Liver (tissue), 9 donors: ENCODE results near the gene EIF2A. TPM values are rescaled to one million over a fixed set of nuclear protein-coding genes. Genes with fewer than 3 reads are reported as not detected.

Source experiments
- DNase-seq: peaks from one replicate; pipeline ENCODE4 v3.0.0-alpha.2; 2017; ENCODE audit warnings: low spot score
- H3K27ac ChIP-seq, 2 donors: one replicate each; pipeline ENCODE4 v1.7.0; 2013; ENCODE audit warnings: inconsistent platforms in 2 of 2, low read length in 2 of 2, control low read depth in 1 of 2, low read depth in 1 of 2, mild to moderate bottlenecking in 1 of 2
- H3K27me3 ChIP-seq, 4 donors: one replicate each; pipeline versions ENCODE4 v1.6.1 to v1.7.0; 2013; ENCODE audit warnings: low read length in 3 of 4, inconsistent platforms in 1 of 4, mild to moderate bottlenecking in 1 of 4, moderate library complexity in 1 of 4; ENCODE audit not compliant: control insufficient read depth in 4 of 4, insufficient read depth in 4 of 4
- H3K36me3 ChIP-seq, 4 donors: one replicate each; pipeline versions ENCODE4 v1.6.1 to v1.7.0; 2013; ENCODE audit warnings: low read length in 3 of 4, mild to moderate bottlenecking in 3 of 4, low read depth in 1 of 4, moderate library complexity in 1 of 4; ENCODE audit not compliant: control insufficient read depth in 4 of 4, insufficient read depth in 3 of 4
- H3K4me1 ChIP-seq, 4 donors: one replicate each; pipeline versions ENCODE4 v1.6.1 to v1.7.0; 2013; ENCODE audit warnings: low read length in 3 of 4, mild to moderate bottlenecking in 3 of 4, moderate library complexity in 1 of 4; ENCODE audit not compliant: control insufficient read depth in 4 of 4, insufficient read depth in 4 of 4
- H3K4me3 ChIP-seq, 3 donors: one replicate each; pipeline versions ENCODE4 v1.6.1 to v1.7.0; 2013; ENCODE audit warnings: low read length in 3 of 3, control low read depth in 1 of 3, low read depth in 1 of 3, mild to moderate bottlenecking in 1 of 3
- H3K9ac ChIP-seq, 2 donors: one replicate each; pipeline ENCODE4 v1.7.0; 2013; ENCODE audit warnings: low read length in 2 of 2, mild to moderate bottlenecking in 2 of 2, moderate library complexity in 2 of 2, control low read depth in 1 of 2, low read depth in 1 of 2
- H3K9me3 ChIP-seq, 4 donors: one replicate each; pipeline versions ENCODE4 v1.6.1 to v1.7.0; 2013; ENCODE audit warnings: low read length in 3 of 4; ENCODE audit not compliant: control insufficient read depth in 4 of 4
- EGR1 ChIP-seq, 2 donors: IDR thresholded peaks; 2 replicates each; pipeline ENCODE4 v1.6.1; 2016 to 2018; ENCODE audit warnings: antibody characterized with exemption in 2 of 2, low read depth in 2 of 2
- FOXA1 ChIP-seq: IDR thresholded peaks from 2 replicates; pipeline ENCODE4 v1.6.1; 2016; ENCODE audit warnings: antibody characterized with exemption
- GABPA ChIP-seq, 2 donors: IDR thresholded peaks in 1 of 2; conservative IDR thresholded peaks in 1 of 2; 2 replicates each; pipeline ENCODE4 v1.6.1; 2016; ENCODE audit warnings: antibody characterized with exemption in 2 of 2, mild to moderate bottlenecking in 1 of 2, moderate library complexity in 1 of 2
- HNF4A ChIP-seq, 2 donors: conservative IDR thresholded peaks; 2 replicates each; pipeline ENCODE4 v1.6.1; 2016; ENCODE audit warnings: antibody characterized with exemption in 2 of 2, mild to moderate bottlenecking in 2 of 2
- JUND ChIP-seq, 2 donors: IDR thresholded peaks; 2 replicates each; pipeline ENCODE4 v1.6.1; 2016; ENCODE audit warnings: antibody characterized with exemption in 2 of 2
- MAX ChIP-seq: IDR thresholded peaks from 2 replicates; pipeline ENCODE4 v1.6.1; 2016; ENCODE audit warnings: antibody characterized with exemption
- NR2F2 ChIP-seq: IDR thresholded peaks from 2 replicates; pipeline ENCODE4 v1.6.1; 2016; ENCODE audit warnings: antibody characterized with exemption
- RAD21 ChIP-seq, 2 donors: IDR thresholded peaks; 2 replicates each; pipeline ENCODE4 v1.6.1; 2016; ENCODE audit warnings: antibody characterized with exemption in 2 of 2, mild to moderate bottlenecking in 2 of 2
- REST ChIP-seq: IDR thresholded peaks from 2 replicates; pipeline ENCODE4 v1.6.1; 2016; ENCODE audit warnings: antibody characterized with exemption, mild to moderate bottlenecking
- RXRA ChIP-seq, 2 donors: IDR thresholded peaks; 2 replicates each; pipeline ENCODE4 v1.6.1; 2017 to 2018; ENCODE audit warnings: antibody characterized with exemption in 2 of 2, mild to moderate bottlenecking in 1 of 2
- SP1 ChIP-seq: IDR thresholded peaks from 2 replicates; pipeline ENCODE4 v1.6.1; 2018; ENCODE audit warnings: antibody characterized with exemption, mild to moderate bottlenecking
- TAF1 ChIP-seq: conservative IDR thresholded peaks from 2 replicates; pipeline ENCODE4 v1.6.1; 2016; ENCODE audit warnings: antibody characterized with exemption, mild to moderate bottlenecking
- YY1 ChIP-seq: IDR thresholded peaks from 2 replicates; pipeline ENCODE4 v1.6.1; 2016; ENCODE audit warnings: antibody characterized with exemption, mild to moderate bottlenecking
- WGBS: extraction: QIAGEN DNeasy Blood & Tissue Kit; methylation state at CpG from one replicate; pipeline ENCODE4 v1.1.7; 2013; 5-methylcytosine and 5-hydroxymethylcytosine counted together
- polyA plus RNA-seq, 2 donors: library from polyadenylated mRNA; stranded (reverse) in 1 of 2; unstranded in 1 of 2; fragments of 200-250 nt in 1 of 2; fragments of >200 nt in 1 of 2; fragmentation: Nextera tagmentation in 1 of 2; extraction: Ambion mirVana in 1 of 2; gene quantifications; one replicate each; pipeline versions ENCODE4 v1.2.1 to v1.2.3, GENCODE V29; 2013 to 2015
- total RNA-seq, 2 donors: library from RNA; depleted of rRNA; stranded (reverse); fragments of >200 nt; gene quantifications; one replicate each; pipeline ENCODE4 v1.2.3, GENCODE V29; 2014
- TF ChIP-seq, protein P1 (sequence below): IDR thresholded peaks from 2 replicates; pipeline ENCODE4 v1.6.1; 2016; ENCODE audit warnings: antibody characterized with exemption
- TF ChIP-seq, protein P2 (sequence below): fragments of 150-350 bp; IDR thresholded peaks from 2 replicates; pipeline ENCODE4 v1.5.1; 2017; ENCODE audit warnings: improper control_type of control experiment, low read depth, low read length; ENCODE audit not compliant: missing input control
- donor health status: healthy.
- donor health status: healthy.
- donor health status: healthy.
- donor health status: healthy.
- donor health status: healthy.

The EIF2A gene
- total and polyA plus RNA-seq, 4 donors: 23.6 to 104 (median 47.2) TPM

- DNase-seq: no peak
- no peaks in the 10 kb centered on the region for H3K4me1 ChIP-seq
- H3K36me3 ChIP-seq: peaks cover 7 to 42% (median 22%) of the 10 kb centered on the region in 4 donors
- TF ChIP-seq RXRA (IDR thresholded peaks at IDR 0.05): no peak
- TF ChIP-seq RAD21 (IDR thresholded peaks at IDR 0.05): no peak
- peak in 1 of 2 donors; percentile 16 for TF ChIP-seq HNF4A (conservative IDR thresholded peaks at IDR 0.05)
- H3K27ac ChIP-seq: no peak overlapping the region
- no peaks in the 10 kb centered on the region for H3K27me3 ChIP-seq
- no peak overlapping the region for H3K9ac ChIP-seq
- WGBS: 64% methylated on average over 2 of the region's 2 CpGs
- no peaks in the 10 kb centered on the region for H3K9me3 ChIP-seq
- H3K4me3 ChIP-seq: no peak overlapping the region
These were observed 36.0 kb downstream of the EIF2A start for GRCh38 chr3:150582620-150583019.

DNA sequence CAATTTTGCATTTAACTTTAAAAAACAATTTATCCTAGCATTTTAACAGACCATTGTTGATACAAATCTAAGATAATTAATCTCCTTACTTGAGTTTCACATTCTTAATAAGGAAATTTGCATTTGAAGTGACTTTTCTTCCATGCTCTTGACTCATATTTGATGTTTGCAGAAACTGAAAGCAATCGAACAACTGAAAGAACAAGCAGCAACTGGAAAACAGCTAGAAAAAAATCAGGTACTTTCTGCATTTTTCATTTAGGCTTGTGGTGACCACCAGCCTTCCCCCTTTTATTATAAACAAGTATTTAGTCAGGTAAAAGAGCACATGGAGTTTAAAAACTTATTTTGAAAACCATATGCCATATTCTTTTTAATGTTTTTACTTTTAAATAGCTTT is 36.4 kb downstream of the EIF2A start:
- 74% methylated on average over 1 of the region's 1 CpG for WGBS
- peaks cover 7 to 44% (median 21%) of the 10 kb centered on the region in 4 donors for H3K36me3 ChIP-seq
- TF ChIP-seq, protein P1, sequence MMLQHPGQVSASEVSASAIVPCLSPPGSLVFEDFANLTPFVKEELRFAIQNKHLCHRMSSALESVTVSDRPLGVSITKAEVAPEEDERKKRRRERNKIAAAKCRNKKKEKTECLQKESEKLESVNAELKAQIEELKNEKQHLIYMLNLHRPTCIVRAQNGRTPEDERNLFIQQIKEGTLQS: no peak
- TF ChIP-seq SP1: no peak
- no peak for TF ChIP-seq MAX
- TF ChIP-seq EGR1 (IDR thresholded peaks at IDR 0.05; ENCODE audit: low read depth in 2 of 2): no peak
- no peak for TF ChIP-seq RXRA (IDR thresholded peaks at IDR 0.05)

DNA sequence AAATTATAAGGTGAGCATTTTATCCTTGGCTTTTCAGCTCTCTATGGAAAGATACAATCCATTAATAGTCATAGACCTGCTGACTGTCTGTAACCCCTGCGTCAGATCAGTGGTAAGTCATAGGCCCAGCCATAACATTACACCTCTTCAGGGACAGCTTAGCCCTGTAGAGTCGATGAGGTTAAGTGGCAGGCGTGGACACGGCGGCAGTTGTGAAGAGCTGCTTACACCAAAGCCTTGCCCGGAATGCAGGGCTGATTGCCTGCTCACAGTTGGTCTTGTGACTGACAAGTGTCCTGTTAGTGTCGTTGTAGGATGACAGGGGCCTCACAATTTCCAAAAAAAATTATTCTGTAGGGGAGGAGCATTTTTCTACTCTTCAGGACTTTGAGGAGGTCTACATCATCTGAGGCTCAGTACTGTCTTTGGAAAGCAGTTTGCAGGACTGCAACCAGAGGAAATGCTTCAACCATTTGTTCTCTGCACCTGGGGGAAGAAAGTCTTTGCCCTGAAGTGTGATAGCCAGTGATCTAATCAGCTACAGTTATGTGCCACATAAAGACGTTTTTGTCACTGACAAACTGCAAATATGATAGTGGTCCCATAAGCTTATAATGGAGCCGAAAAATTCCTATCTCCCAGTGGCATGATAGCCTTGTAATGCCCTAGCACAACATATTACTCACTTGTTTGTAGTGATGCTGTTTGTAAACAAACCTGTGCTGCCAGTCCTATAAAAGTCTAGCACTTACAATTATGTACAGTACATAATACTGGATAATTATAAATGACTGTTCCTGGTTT is 41.6 kb downstream of the EIF2A start:
- H3K9ac ChIP-seq: no peak overlapping the region
- 79% methylated on average over 9 of the region's 9 CpGs for WGBS
- DNase-seq: no peak
- peaks cover 2 to 22% (median 13%) of the 10 kb centered on the region in 4 donors for H3K36me3 ChIP-seq
- no peak overlapping the region for H3K4me3 ChIP-seq
- no peak overlapping the region for H3K27ac ChIP-seq
- TF ChIP-seq YY1 (no peak), JUND (IDR thresholded peaks at IDR 0.05) (no peak), GABPA (IDR thresholded peaks at IDR 0.05 in 1 of 2, conservative IDR thresholded peaks at IDR 0.05 in 1 of 2) (no peak), FOXA1 (no peak), RAD21 (IDR thresholded peaks at IDR 0.05) (no peak)
- no peaks in the 10 kb centered on the region for H3K9me3 ChIP-seq
- no peaks in the 10 kb centered on the region for H3K4me1 ChIP-seq
- H3K27me3 ChIP-seq: no peaks in the 10 kb centered on the region

More for the DNA sequence above, 36.4 kb downstream of the EIF2A start:
- no peaks in the 10 kb centered on the region for H3K4me1 ChIP-seq
- no peak overlapping the region for H3K4me3 ChIP-seq
- H3K27ac ChIP-seq: no peak overlapping the region
- no peak overlapping the region for H3K9ac ChIP-seq
- no peak for DNase-seq
- H3K9me3 ChIP-seq: no peaks in the 10 kb centered on the region
- H3K27me3 ChIP-seq: no peaks in the 10 kb centered on the region

GRCh38 chr3:150589759-150590158 is 43.2 kb downstream of the EIF2A start:
- H3K27me3 ChIP-seq: no peaks in the 10 kb centered on the region
- no peak overlapping the region for H3K27ac ChIP-seq
- no peak overlapping the region for H3K9ac ChIP-seq
- H3K36me3 ChIP-seq: peaks cover 2 to 14% (median 7%) of the 10 kb centered on the region in 4 donors
- no peaks in the 10 kb centered on the region for H3K9me3 ChIP-seq
- H3K4me3 ChIP-seq: no peak overlapping the region
- H3K4me1 ChIP-seq: no peaks in the 10 kb centered on the region
- DNase-seq: no peak
- 82% methylated on average over 6 of the region's 6 CpGs for WGBS
- TF ChIP-seq, protein P1: no peak
- no peak for TF ChIP-seq JUND (IDR thresholded peaks at IDR 0.05)
- TF ChIP-seq, protein P2, sequence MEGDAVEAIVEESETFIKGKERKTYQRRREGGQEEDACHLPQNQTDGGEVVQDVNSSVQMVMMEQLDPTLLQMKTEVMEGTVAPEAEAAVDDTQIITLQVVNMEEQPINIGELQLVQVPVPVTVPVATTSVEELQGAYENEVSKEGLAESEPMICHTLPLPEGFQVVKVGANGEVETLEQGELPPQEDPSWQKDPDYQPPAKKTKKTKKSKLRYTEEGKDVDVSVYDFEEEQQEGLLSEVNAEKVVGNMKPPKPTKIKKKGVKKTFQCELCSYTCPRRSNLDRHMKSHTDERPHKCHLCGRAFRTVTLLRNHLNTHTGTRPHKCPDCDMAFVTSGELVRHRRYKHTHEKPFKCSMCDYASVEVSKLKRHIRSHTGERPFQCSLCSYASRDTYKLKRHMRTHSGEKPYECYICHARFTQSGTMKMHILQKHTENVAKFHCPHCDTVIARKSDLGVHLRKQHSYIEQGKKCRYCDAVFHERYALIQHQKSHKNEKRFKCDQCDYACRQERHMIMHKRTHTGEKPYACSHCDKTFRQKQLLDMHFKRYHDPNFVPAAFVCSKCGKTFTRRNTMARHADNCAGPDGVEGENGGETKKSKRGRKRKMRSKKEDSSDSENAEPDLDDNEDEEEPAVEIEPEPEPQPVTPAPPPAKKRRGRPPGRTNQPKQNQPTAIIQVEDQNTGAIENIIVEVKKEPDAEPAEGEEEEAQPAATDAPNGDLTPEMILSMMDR: no peak
- no peak for TF ChIP-seq NR2F2
- TF ChIP-seq SP1: no peak
- no peak for TF ChIP-seq TAF1
- TF ChIP-seq HNF4A (conservative IDR thresholded peaks at IDR 0.05): no peak
- no peak for TF ChIP-seq REST
- TF ChIP-seq GABPA (IDR thresholded peaks at IDR 0.05 in 1 of 2, conservative IDR thresholded peaks at IDR 0.05 in 1 of 2): no peak
- TF ChIP-seq RXRA (IDR thresholded peaks at IDR 0.05): no peak
- no peak for TF ChIP-seq YY1
